Activated naive CD4-positive, alpha-beta T cell treated with anti-CD3 and anti-CD28 coated beads, Interleukin-2, amount 10 ng/mL, durations not matched to agents 5 hours and 36 hours (primary cell): ENCODE results near the gene VDR. TPM values are rescaled to one million over a fixed set of nuclear protein-coding genes. Genes with fewer than 3 reads are reported as not detected.

Source experiments
- total RNA-seq, 2 experiments: library from RNA; stranded (reverse); gene quantifications; one replicate each; pipeline ENCODE4 v1.2.3, GENCODE V29; 2021

VDR gene
- total RNA-seq: 10 to 100 TPM; 13.0 to 13.4 TPM

DNA sequence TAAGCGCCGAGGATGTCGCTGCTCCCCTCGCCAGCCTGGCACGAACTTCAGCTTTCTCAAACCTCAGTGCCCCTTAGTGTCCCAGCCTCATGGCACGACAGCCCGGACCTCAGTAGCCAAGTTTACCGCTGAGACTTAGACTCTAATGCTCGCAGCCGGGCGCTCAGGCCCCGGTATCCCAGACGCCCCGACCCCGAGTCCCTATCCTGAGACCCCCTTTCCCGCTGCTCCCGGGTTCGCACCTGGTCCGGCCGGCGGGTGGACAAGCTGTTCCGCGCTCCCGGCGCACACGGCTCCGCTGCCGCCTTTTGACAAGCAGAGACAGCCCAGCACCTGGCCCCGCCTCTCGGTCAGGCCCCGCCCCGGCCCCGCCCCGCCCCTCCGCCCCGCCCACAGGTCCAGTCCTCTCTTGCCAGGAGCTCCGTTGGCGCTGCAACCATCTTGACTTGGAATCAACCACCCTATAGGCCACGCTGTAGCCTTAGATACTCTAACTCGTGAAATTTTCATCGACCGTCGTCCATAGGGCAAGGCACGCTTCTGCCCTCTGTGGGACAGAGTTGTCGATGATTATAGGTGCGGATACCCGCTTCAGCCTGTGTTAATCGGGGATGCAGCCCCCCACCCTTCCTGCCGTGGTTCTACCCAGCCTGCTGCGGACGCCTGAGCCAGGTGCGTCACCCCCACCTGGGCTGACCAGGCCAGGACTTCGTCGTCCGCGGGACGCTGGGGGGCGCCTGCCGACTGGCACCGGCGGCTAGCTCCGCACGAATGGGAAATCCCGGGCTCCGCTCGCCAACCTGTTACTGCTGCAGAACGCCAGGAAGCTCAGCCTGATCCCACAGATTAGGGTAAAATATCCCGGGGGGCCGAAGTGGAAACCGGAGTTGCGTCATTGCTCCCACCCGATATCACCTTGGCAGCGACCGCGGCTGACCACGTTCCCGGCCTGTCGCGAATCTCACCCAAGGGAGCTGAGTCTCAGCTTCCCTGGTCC, at the start of gene VDR:
Gene VDR, minus strand, starts transcription at position 282 of the 997 bp plus-strand sequence. CDS start 25,881 bp downstream, outside the sequence.

DNA sequence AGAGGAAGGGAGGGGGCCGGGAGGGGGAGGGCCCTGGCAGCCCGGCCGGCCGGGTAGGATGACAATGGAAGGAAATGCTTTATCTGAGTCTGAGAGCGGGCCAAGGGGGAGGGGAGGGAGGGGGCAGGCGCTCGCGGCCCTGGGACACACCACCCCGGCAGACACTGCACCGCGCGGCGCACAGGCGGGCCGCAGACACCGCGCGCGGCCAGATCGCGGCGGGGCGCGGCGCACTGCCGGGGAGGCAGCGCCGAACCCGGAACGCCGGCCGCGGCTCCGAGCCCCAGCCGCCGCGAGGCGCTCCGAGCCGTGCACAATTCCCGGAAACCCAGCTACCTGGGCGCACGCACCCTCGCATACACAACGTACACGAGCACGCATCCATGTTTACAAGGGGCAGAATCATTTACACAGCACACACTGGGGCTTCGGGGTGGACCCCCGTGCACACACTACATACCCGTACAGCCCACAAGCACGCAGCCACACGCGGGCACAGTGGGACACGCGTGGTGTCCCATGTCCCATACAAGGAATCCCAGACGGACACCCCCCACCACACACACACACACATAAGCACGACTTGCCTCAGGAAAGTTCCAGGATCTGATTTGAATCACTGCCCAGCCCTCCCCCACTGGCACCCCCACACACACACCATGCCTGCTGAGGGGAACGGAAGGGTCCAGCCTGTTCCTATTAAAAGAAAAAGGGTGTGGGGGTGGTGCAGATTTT, 84.7 kb downstream of the VDR start, which contains the start of gene HDAC7:
Gene HDAC7, minus strand, starts transcription at position 8 of the 735 bp plus-strand sequence. CDS start 118 bp downstream, outside the sequence.

Other genes with a start within 250 kb of the VDR start
- 10 to 100 TPM; 34.5 to 38.6 TPM for gene RPAP3, start 199.0 kb downstream of the VDR start, total RNA-seq
- not detected for gene ENDOU, start 179.5 kb downstream of the VDR start, total RNA-seq
- gene RAPGEF3, start 146.1 kb downstream of the VDR start, total RNA-seq: under 1 TPM; 0.15 to 0.24 TPM
- 10 to 100 TPM; 14.8 to 15.0 TPM for gene SLC48A1, start 131.8 kb downstream of the VDR start, total RNA-seq
- 100 to 1,000 TPM; 340 to 361 TPM for gene HDAC7, start 85.1 kb downstream of the VDR start, total RNA-seq
- 100 to 1,000 TPM in 1 of 2 experiments, 10 to 100 TPM in 1; 97.7 to 103 TPM for gene TMEM106C, start 58.6 kb upstream of the VDR start, total RNA-seq
- not detected for gene COL2A1, start 99.5 kb upstream of the VDR start, total RNA-seq
- gene SENP1, start 201.1 kb upstream of the VDR start, total RNA-seq: 10 to 100 TPM; 30.1 to 30.4 TPM
- 10 to 100 TPM; 17.3 to 19.8 TPM for gene PFKM, start 214.4 kb upstream of the VDR start, total RNA-seq